Gastroesophageal sphincter (tissue), 4 donors: ENCODE results near the gene B4GALNT3. TPM values are rescaled to one million over a fixed set of nuclear protein-coding genes. Genes with fewer than 3 reads are reported as not detected.
"Not testable (repeated sequence)": the region's sequence is repeated elsewhere in the genome, so short reads cannot be mapped to it uniquely, and the experiment has no call there.

Experiments used
- ATAC-seq: fragments of 150-250 bp; one replicate; pipeline ENCODE4 v1.9.1; 2016; ENCODE audit warnings: mild to moderate bottlenecking, moderate library complexity
- H3K27ac ChIP-seq, 4 donors: fragments of 200-600 bp; sonication (generic) in 3 of 4; 1 replicate in 3 of 4; 2 replicates in 1 of 4; pipeline ENCODE4 v1.5.1; 2016 to 2019
- H3K27me3 ChIP-seq: fragments of 200-600 bp; sonication (generic); one replicate; pipeline ENCODE4 v1.5.1; 2019
- H3K36me3 ChIP-seq, 2 donors: fragments of 200-600 bp; sonication (generic); one replicate each; pipeline ENCODE4 v1.5.1; 2019; ENCODE audit warnings: control low read depth in 1 of 2
- H3K4me1 ChIP-seq, 3 donors: fragments of 200-600 bp; sonication (generic); 1 replicate in 2 of 3; 2 replicates in 1 of 3; pipeline ENCODE4 v1.5.1; 2016 to 2019; ENCODE audit warnings: control low read depth in 2 of 3
- H3K4me3 ChIP-seq, 2 donors: fragments of 200-600 bp; sonication (generic); one replicate each; pipeline ENCODE4 v1.5.1; 2019; ENCODE audit warnings: mild to moderate bottlenecking in 1 of 2, moderate library complexity in 1 of 2
- H3K9me3 ChIP-seq, 3 donors: fragments of 200-600 bp; sonication (generic); one replicate each; pipeline ENCODE4 v1.5.1; 2017 to 2019; ENCODE audit warnings: control low read depth in 2 of 3
- CTCF ChIP-seq, 4 experiments: fragments of 200-600 bp in 2 of 4; fragments of 450-650 bp in 2 of 4; sonication (generic) in 1 of 4; IDR thresholded peaks; one replicate each; pipeline ENCODE4 v1.5.1; 2017 to 2019; ENCODE audit warnings: antibody characterized with exemption in 4 of 4, mild to moderate bottlenecking in 2 of 4, moderate library complexity in 2 of 4
- EP300 ChIP-seq: sonication (generic); formaldehyde crosslinking; IDR thresholded peaks from one replicate; pipeline ENCODE4 v1.6.1; 2017; ENCODE audit warnings: antibody characterized with exemption, mild to moderate bottlenecking
- POLR2A ChIP-seq, 2 donors: fragments of 450-650 bp; IDR thresholded peaks; one replicate each; pipeline ENCODE4 v1.6.1; 2017; ENCODE audit warnings: antibody characterized with exemption in 2 of 2, mild to moderate bottlenecking in 2 of 2, moderate library complexity in 1 of 2
- POLR2AphosphoS5 ChIP-seq: sonication (generic); formaldehyde crosslinking; IDR thresholded peaks from one replicate; pipeline ENCODE4 v1.6.1; 2017; ENCODE audit warnings: antibody characterized with exemption
- WGBS, 2 donors: methylation state at CpG; one replicate each; pipeline ENCODE4 v1.1.5; 2018; ENCODE audit warnings: low coverage in 1 of 2; 5-methylcytosine and 5-hydroxymethylcytosine counted together
- total RNA-seq, 4 donors: library from RNA; depleted of rRNA; stranded (reverse); fragments of >200 nt; gene quantifications; one replicate each; pipeline ENCODE4 v1.1.0, GENCODE V29; 2016

B4GALNT3 gene
- total RNA-seq = 1 to 10 TPM in 2 of 4 donors, under 1 TPM in 1, not detected in 1; 0.54 to 1.6 (median 1.4) TPM

DNA sequence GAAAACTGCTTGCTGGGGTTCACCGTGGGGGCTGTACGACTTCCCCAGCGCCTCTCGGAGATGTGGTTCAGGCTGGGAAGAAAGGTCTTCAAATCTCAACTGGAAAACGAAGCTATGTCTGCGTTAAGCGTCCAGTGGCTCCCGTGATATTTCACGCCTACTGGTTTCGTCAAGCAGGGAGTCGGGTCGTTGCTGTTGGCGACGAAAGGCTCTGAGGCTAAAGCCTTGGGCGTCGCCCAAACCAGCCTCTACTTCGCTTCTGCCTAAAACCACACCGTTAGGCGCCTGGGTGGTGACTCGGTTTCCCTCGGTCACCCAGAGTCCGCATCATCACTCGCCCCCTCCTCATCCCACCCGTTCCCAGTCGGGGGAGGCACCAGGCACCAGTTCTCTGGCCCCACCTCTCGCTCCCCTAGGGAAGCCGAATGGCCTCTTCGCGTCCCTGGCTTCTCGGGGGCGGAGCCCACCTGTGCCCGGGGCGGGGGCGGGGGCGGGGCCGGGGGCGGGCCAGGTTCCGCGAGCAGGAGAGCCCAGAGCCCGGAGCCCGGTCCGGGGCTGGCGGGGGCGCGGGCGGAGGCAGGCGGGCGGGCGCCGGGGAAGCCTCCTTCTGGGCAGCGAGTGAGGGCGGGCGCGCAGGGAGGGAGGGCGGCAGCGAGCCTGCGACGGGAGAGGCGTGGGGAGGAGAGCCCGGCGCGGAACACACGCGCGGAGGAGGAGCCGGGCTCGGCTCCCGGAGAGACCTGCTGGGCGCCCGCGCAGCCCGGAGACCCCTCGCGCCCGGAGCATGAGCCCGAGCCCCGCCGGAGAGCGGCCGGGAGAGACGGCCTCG, at the start of gene B4GALNT3:
TSS of gene B4GALNT3 (plus strand) at position 510 of the 829 bp plus-strand sequence. CDS start 438 bp downstream, outside the sequence.
- WGBS, 2 donors = 19 to 20% methylated on average over 7 to 14 of the region's 82 CpGs

GRCh38 chr12:414859-415258, 44.9 kb upstream of the B4GALNT3 start:
- Histone ChIP-seq H3K36me3 (peaks cover 0 to 84% of the 10 kb centered on the region in 2 donors), H3K9me3 (no peaks in the 10 kb centered on the region), H3K4me3 (no peak overlapping the region), H3K27me3 (no peaks in the 10 kb centered on the region), H3K4me1 (no peaks in the 10 kb centered on the region), H3K27ac (no peak overlapping the region)
- no peak for ATAC-seq
- no peak for TF ChIP-seq POLR2A (IDR thresholded peaks at IDR 0.05)
- no peak for TF ChIP-seq CTCF (IDR thresholded peaks at IDR 0.05)
- TF ChIP-seq EP300 = no peak
- TF ChIP-seq POLR2AphosphoS5 = no peak
- 73 to 94% methylated on average over 2 of the region's 2 CpGs for WGBS, 2 donors

More for the DNA sequence above, at the start of gene B4GALNT3:
- H3K27me3 ChIP-seq = peaks cover 78% of the 10 kb centered on the region
- H3K4me3 ChIP-seq = peak within 1 kb of the TSS; percentile 40 to 65
- peaks cover 0 to 22% (median 10%) of the 10 kb centered on the region in 3 donors for H3K4me1 ChIP-seq
- H3K36me3 ChIP-seq = no peaks in the 10 kb centered on the region
- H3K27ac ChIP-seq = peak within 1 kb of the TSS in 1 of 4 donors; percentile 25
- H3K9me3 ChIP-seq = no peaks in the 10 kb centered on the region
- peak; percentile 65 for ATAC-seq
- TF ChIP-seq POLR2AphosphoS5 (no peak), EP300 (no peak), POLR2A (IDR thresholded peaks at IDR 0.05) (no peak), CTCF (IDR thresholded peaks at IDR 0.05) (no peak)

DNA sequence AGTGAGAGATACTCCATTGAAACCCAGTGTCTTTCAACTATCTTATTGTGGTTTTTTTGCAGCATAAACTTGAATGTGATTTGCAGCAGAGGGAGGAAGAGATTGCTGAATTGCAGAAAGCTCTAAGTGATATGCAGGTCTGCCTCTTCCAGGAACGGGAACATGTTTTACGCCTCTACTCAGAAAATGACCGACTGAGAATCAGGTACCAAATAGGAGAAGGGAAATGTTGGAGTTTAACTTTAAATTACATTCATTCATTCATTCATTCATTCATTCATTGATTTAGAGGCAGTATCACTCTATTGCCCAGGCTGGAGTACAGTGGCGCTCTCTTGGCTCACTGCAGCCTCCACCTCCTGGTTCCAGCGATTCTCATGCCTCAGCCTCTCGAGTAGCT, 41.3 kb upstream of the B4GALNT3 start:
- TF ChIP-seq EP300 = no peak
- TF ChIP-seq CTCF (IDR thresholded peaks at IDR 0.05) = no peak
- no peak for TF ChIP-seq POLR2AphosphoS5
- no peak for TF ChIP-seq POLR2A (IDR thresholded peaks at IDR 0.05)
- H3K27ac ChIP-seq = no peak overlapping the region
- no peak overlapping the region for H3K4me3 ChIP-seq
- H3K4me1 ChIP-seq = no peaks in the 10 kb centered on the region
- no peaks in the 10 kb centered on the region for H3K9me3 ChIP-seq
- WGBS, 2 donors = 88 to 99% methylated on average over 6 of the region's 6 CpGs
- no peak for ATAC-seq
- no peaks in the 10 kb centered on the region for H3K27me3 ChIP-seq
- peaks cover 0 to 60% of the 10 kb centered on the region in 2 donors for H3K36me3 ChIP-seq

DNA sequence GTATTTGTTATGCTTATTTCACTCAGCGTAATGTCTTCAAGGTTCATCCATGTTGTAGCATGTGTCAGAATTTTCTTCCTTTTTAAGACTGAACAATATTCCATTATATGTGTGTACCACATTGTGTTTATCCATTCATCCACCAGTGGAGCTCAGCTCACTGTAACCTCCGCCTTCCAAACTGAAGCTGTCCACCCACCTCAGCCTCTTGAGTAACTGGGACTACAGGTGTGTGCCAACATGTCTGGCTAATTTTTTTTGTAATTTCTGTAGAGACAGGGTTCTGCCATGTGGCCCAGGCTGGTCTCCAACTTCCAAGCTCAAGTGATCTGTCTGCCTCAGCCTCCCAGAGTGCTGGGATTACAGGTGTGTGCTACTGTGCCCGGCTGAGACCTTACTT, 37.2 kb upstream of the B4GALNT3 start:
- TF ChIP-seq POLR2A (IDR thresholded peaks at IDR 0.05) (no peak), CTCF (IDR thresholded peaks at IDR 0.05) (no peak), EP300 (no peak), POLR2AphosphoS5 (no peak)
- ATAC-seq = no peak
- 69 to 100% methylated on average over 3 of the region's 3 CpGs for WGBS, 2 donors

GRCh38 chr12:435737-436136, 24.0 kb upstream of the B4GALNT3 start:
- not testable (repeated sequence) for H3K27me3 ChIP-seq, ATAC-seq, H3K4me3 ChIP-seq, H3K9me3 ChIP-seq, H3K4me1 ChIP-seq, H3K27ac ChIP-seq
- WGBS, 2 donors = 89 to 92% methylated on average over 2 of the region's 2 CpGs
- peaks cover 0 to 92% of the 10 kb centered on the region in 2 donors for H3K36me3 ChIP-seq

More for the DNA sequence above, 37.2 kb upstream of the B4GALNT3 start:
- no peaks in the 10 kb centered on the region for H3K27me3 ChIP-seq
- peaks cover 0 to 43% of the 10 kb centered on the region in 2 donors for H3K36me3 ChIP-seq
- no peaks in the 10 kb centered on the region for H3K9me3 ChIP-seq
- no peak overlapping the region for H3K4me3 ChIP-seq
- H3K4me1 ChIP-seq = no peaks in the 10 kb centered on the region
- H3K27ac ChIP-seq = no peak overlapping the region
